GM12892 (cell line): ENCODE measurements around the gene PPP1CC. TPM values are rescaled to one million over a fixed set of nuclear protein-coding genes. Genes with fewer than 3 reads are reported as not detected.

Experiments
- DNase-seq: peaks from one replicate; pipeline ENCODE4 v3.0.0; 2011; ENCODE audit not compliant: insufficient read length
- FAIRE-seq: peaks from 2 replicates; lab custom pipeline; 2011; peaks lifted over from hg19 to GRCh38; lab: Jason Lieb, UNC
- POLR2A ChIP-seq: IDR thresholded peaks from 2 replicates; pipeline ENCODE4 v1.6.1; 2011; ENCODE audit warnings: low read depth, low read length, control low read depth
- POLR2AphosphoS5 ChIP-seq: IDR thresholded peaks from 2 replicates; pipeline ENCODE4 v1.6.1; 2011; ENCODE audit warnings: low read depth, low read length, control low read depth
- TAF1 ChIP-seq: IDR thresholded peaks from 2 replicates; pipeline ENCODE4 v1.6.1; 2011; ENCODE audit warnings: low read depth, mild to moderate bottlenecking, control low read depth, low read length, borderline replicate concordance
- polyA plus RNA-seq: library from polyadenylated mRNA; unstranded; fragments of >200 nt; gene quantifications from one replicate; pipeline ENCODE4 v1.2.1, GENCODE V29; 2012; ENCODE audit warnings: missing spikeins, inconsistent platforms; ENCODE audit not compliant: missing spikeins

PPP1CC gene
- polyA plus RNA-seq = 193 TPM

DNA sequence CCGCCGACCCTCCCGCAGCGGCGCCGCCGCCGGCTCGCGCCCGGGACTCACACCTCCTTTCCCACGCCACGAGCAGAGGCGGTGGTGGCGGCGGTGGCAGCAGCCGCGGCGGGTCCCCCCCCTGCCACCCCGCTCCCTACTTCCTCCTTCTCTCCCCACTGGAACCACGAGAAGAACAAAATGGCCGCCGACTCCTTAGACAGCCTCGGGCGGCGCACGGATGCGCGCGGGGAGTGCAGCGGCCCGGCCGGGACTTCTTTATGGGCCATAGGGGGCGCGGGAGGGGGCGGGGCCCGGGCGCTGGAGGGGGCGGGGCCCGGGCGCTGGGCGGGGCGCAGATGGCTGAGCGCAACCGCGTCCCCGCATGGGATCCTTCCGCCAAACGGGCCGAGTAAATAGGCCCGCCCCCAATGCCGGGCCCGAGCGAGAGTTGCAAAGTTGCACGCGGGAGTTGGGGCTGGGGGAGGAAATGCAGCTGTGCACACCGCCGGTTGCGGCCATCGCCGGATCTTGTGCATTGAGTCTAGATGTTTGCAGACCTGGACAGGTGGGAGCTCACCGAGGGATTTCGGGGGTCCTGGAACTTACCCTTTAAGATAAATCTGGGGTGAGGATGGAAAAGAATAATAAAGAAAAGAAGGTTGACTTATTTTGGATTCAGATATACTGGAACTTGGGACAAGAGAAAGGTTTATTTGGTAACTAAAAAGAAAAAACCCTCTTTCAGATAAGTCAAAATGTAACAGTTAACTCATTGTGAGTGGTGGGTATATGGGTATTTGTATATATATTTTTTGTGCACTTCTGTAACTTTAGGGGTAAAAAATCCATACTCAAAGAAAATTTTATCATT is at the start of gene PPP1CC:
TSS of gene PPP1CC (minus strand) at position 174 of the 853 bp plus-strand sequence. CDS start 184 bp downstream, outside the sequence.
- FAIRE-seq = peak; percentile 93
- TF ChIP-seq POLR2AphosphoS5 = peak; percentile 93
- peak; percentile 89 for TF ChIP-seq POLR2A
- peak; percentile 91 for TF ChIP-seq TAF1
- DNase-seq = peak; percentile 76

GRCh38 chr12:110791589-110791988 is 48.9 kb upstream of the PPP1CC start:
- DNase-seq (no peak), FAIRE-seq (peak; percentile 50)
- no peak for TF ChIP-seq POLR2A

DNA sequence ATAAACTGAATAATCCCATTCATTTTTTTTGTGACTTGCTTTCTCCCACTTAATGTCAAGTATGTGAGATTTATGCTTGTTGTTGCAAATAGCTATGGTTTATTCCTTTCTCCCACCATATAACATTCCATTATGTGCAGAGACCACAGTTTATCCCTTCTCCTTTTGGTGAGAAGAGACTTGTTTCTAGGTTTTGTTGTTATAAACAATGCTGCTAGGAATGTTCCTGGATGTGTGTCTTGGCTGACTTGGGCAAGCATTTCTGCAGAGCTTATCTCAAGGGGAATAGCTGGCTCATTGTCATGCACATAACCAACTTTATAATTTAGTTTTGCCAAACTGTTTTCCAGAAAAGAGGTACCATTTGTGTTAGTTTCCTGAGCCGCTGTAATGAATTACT is 47.6 kb upstream of the PPP1CC start:
- TF ChIP-seq POLR2A = no peak
- TF ChIP-seq TAF1 = no peak
- TF ChIP-seq POLR2AphosphoS5 = no peak
- FAIRE-seq (no peak), DNase-seq (no peak)

GRCh38 chr12:110786012-110786411 is 43.3 kb upstream of the PPP1CC start:
- FAIRE-seq = no peak
- DNase-seq = no peak
- no peak for TF ChIP-seq TAF1
- TF ChIP-seq POLR2AphosphoS5 = no peak
- no peak for TF ChIP-seq POLR2A

GRCh38 chr12:110785240-110785639 is 42.5 kb upstream of the PPP1CC start:
- TF ChIP-seq TAF1 (no peak), POLR2AphosphoS5 (no peak), POLR2A (no peak)
- no peak for FAIRE-seq
- no peak for DNase-seq

- DNase-seq = no peak
- FAIRE-seq = no peak
- TF ChIP-seq TAF1 (no peak), POLR2AphosphoS5 (no peak), POLR2A (no peak)
These were observed 40.2 kb upstream of the PPP1CC start for GRCh38 chr12:110782922-110783321.

- no peak for FAIRE-seq
- DNase-seq = no peak
These were observed 39.4 kb upstream of the PPP1CC start for GRCh38 chr12:110782094-110782493.

GRCh38 chr12:110780448-110780847 is 37.8 kb upstream of the PPP1CC start:
- FAIRE-seq = peak; percentile 77
- TF ChIP-seq POLR2A = no peak
- TF ChIP-seq TAF1 = no peak
- TF ChIP-seq POLR2AphosphoS5 = no peak
- DNase-seq = no peak

More at GRCh38 chr12:110782094-110782493, 39.4 kb upstream of the PPP1CC start:
- no peak for TF ChIP-seq POLR2AphosphoS5
- TF ChIP-seq TAF1 = no peak
- TF ChIP-seq POLR2A = no peak

DNA sequence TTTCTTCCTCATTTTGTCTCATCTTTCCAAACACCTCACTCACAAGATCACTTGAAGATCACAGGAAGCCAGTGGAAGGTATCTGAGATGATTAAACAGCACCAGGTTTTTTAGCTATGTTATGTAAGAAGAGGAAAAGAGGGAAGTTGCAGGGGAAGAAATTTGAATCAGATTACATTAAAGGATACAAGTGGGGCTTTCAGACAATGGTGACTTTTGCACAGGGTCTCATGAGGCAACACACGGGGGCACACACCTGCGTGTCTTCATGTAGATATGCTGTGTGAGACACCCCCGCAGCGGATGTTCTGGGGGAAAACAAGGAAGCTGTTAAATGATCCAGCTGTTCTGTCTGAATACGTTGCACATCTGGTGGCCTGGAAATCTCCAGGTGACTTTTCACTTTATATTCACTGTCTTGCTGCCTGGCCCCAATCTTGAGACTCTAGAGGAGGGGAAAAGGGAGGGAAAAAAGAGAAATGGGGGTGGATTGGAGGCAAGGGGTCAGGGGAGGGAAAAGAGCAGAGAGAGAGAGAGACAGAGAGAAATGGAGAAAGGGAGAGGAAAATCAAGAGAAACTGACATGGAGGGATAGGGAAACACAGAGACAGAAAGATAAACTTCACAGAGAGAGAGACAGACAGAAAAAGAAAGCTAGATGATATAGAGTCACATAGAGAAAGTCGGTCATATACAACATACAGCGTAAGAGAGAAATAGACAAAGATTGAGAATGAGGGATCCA is 36.3 kb upstream of the PPP1CC start:
- FAIRE-seq = peak; percentile 63
- TF ChIP-seq TAF1 (no peak), POLR2A (no peak), POLR2AphosphoS5 (no peak)
- no peak for DNase-seq

DNA sequence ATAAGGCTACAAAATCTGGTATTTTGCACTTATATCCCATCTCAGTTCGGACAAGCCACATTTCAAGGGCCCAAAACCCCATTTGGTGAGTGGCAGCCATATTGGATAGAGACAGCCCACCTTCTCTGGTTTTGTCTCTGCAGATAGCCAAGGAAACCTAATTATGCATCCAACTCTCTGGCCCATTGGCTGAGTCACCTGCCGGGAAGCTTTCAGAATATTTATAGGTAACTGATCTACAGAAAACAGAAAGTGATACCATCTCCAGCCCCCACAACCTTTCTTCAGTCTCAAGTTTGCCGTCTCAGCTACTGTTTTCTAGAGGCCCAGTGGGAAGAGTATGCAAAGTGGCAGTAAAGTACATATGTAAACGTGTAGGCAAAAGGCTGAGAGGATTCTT is 33.7 kb upstream of the PPP1CC start:
- DNase-seq = peak; percentile 50
- FAIRE-seq = peak; percentile 90
- TF ChIP-seq POLR2A (no peak), POLR2AphosphoS5 (no peak), TAF1 (no peak)

DNA sequence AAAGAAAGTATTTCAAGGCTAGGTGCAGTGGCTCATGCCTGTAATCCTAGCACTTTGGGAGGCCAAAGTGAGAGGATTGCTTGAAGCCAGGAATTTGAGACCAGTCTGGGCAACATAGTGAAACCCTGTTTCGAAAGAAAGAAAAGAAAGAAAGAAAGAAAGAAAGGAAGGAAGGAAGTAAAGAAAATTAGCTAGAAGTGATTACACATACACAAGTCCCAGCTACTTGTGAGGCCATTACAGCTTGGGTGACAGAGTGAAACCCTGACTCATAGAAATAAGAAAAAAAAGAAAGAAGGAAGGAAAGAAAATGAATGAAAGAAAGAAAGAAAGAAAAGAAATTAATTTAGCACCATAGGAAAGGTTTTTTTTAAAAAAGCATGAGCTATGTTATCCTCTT is 33.3 kb upstream of the PPP1CC start:
- no peak for FAIRE-seq
- no peak for TF ChIP-seq POLR2A
- no peak for TF ChIP-seq TAF1
- no peak for TF ChIP-seq POLR2AphosphoS5
- no peak for DNase-seq

DNA sequence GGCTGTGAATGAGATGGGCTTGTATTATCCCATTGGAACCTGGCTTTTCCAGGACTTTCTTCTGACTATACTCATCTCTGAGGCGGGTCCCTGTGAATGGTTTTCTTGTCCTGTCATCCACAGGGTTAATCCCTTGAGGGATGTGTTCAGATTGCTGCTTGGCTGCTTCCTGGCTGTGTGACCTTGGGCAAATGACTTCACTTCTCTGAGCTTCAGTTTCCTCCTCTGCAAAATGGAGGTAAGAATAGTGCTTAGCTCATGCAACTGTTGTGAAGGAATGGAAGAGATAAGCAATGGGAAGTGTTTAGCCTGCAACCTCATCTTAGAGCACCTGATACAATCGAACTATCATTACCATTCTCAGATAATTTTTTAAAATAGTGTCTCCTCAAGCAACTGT is 32.1 kb upstream of the PPP1CC start:
- TF ChIP-seq TAF1 (no peak), POLR2A (no peak), POLR2AphosphoS5 (no peak)
- FAIRE-seq (no peak), DNase-seq (no peak)

- DNase-seq (no peak), FAIRE-seq (no peak)
- no peak for TF ChIP-seq POLR2A
- TF ChIP-seq TAF1 = no peak
- TF ChIP-seq POLR2AphosphoS5 = no peak
These were observed 26.3 kb upstream of the PPP1CC start for GRCh38 chr12:110768960-110769359.
